Testis (tissue), 2 donors: ENCODE results near the gene CHD9NB.

Source experiments
- CTCF ChIP-seq, 3 experiments: fragments of 450-650 bp in 2 of 3; fragments of 200-600 bp in 1 of 3; sonication (generic) in 1 of 3; IDR thresholded peaks; one replicate each; pipeline ENCODE4 v1.5.1; 2016 to 2019; ENCODE audit warnings: antibody characterized with exemption in 3 of 3, mild to moderate bottlenecking in 2 of 3, moderate library complexity in 1 of 3
- POLR2A ChIP-seq: fragments of 450-650 bp; IDR thresholded peaks from one replicate; pipeline ENCODE4 v1.6.1; 2017; ENCODE audit warnings: antibody characterized with exemption, mild to moderate bottlenecking, moderate library complexity

- TF ChIP-seq CTCF (IDR thresholded peaks at IDR 0.05) = no peak
- TF ChIP-seq POLR2A = no peak
Observed at GRCh38 chr16:53056392-53056881, 3.7 kb upstream of the CHD9NB start.
